Measurements from ENCODE around the gene CALN1.

Gene CALN1

DNA sequence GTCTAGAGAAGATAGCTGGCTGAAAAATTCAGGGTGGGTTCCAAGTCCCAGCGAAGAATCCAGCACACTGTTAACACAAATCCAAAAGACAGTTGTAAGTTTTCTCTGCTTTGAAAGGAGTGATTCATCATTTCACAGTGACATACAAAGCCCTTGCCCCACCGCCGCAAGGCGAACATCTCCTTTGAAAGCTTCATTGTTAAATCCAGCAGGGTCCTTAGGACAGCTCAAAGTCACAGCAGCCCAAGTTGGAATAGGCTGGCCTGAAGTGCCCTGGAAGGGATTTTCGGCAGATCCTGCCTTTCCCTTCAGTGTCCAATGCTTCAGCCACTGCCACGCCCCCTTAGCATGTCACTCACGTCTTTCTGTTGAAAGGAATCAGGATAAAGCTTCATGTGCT lies 526.1 kb downstream of the CALN1 start:
- no peak overlapping the region for H3K4me3 ChIP-seq (ENCODE audit: insufficient read depth in 1 of 2, low read depth in 1 of 2, low read length in 2 of 2)
- H3K9me3 ChIP-seq (ENCODE audit: control insufficient read depth, low read length), result peaks cover 6% of the 10 kb centered on the region
- no peak overlapping the region for H2AFZ ChIP-seq (ENCODE audit: low read depth, low read length)
- 75% methylated on average over 7 of the region's 7 CpGs for WGBS
- no peak overlapping the region for H2BK12ac ChIP-seq (ENCODE audit: low read length in 2 of 2)
- no peak overlapping the region for H3K27ac ChIP-seq (ENCODE audit: low read length, poor library complexity, severe bottlenecking)
- H3K18ac ChIP-seq (ENCODE audit: low read depth in 1 of 2, low read length in 2 of 2), result no peak overlapping the region
- no peak overlapping the region for H2BK15ac ChIP-seq (ENCODE audit: low read depth, poor library complexity, severe bottlenecking)
- no peaks in the 10 kb centered on the region for H3K27me3 ChIP-seq (ENCODE audit: control insufficient read depth in 1 of 2, insufficient read depth in 1 of 2, low read length in 2 of 2)
- H2BK120ac ChIP-seq (ENCODE audit: low read depth, low read length), result no peak overlapping the region
- H2BK5ac ChIP-seq (ENCODE audit: low read depth, low read length, poor library complexity, severe bottlenecking), result no peak overlapping the region
- no peak for DNase-seq
- H2AK5ac ChIP-seq (ENCODE audit: low read length, severe bottlenecking), result no peak overlapping the region
- H3K23ac ChIP-seq (ENCODE audit: low read length in 2 of 2), result no peak overlapping the region
- no peak overlapping the region for H3K4me2 ChIP-seq (ENCODE audit: low read length, poor library complexity, severe bottlenecking)
- no peak overlapping the region for H3K14ac ChIP-seq (ENCODE audit: low read length in 2 of 2)
- H3K9ac ChIP-seq (ENCODE audit: low read length), result no peak overlapping the region
- H3K36me3 ChIP-seq (ENCODE audit: control insufficient read depth in 1 of 2, insufficient read depth in 2 of 2, low read depth in 1 of 2, low read length in 2 of 2), result no peaks in the 10 kb centered on the region
- no peak overlapping the region for H3K4ac ChIP-seq (ENCODE audit: low read depth in 1 of 2, low read length in 2 of 2)
- no peaks in the 10 kb centered on the region for H3K79me1 ChIP-seq (replicated peaks; ENCODE audit: low read length, poor library complexity, severe bottlenecking)
- no peaks in the 10 kb centered on the region for H3K4me1 ChIP-seq (ENCODE audit: control insufficient read depth, insufficient read depth, low read depth, low read length)
- H4K8ac ChIP-seq (ENCODE audit: low read length), result no peak overlapping the region
- H4K91ac ChIP-seq (ENCODE audit: low read length), result no peak overlapping the region

DNA sequence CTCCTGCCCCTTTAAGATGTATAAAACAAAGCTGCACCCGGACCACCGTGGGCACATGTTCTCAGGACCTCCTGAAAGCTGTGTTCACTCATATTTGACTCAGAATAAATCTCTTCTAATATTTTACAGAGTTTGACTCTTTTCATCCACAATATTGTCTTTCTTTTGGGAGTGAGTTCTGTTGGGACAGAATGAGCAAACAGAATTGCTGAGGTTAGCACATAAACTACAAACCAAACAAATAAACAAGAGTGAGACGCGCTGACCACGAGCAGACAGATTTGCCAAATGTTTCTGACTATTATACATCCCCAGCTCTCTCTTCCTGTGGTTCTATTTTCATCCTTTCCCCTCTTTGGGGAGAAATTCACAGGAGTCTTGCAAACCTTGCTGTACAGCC lies 526.7 kb downstream of the CALN1 start:
- no peak overlapping the region for H3K4ac ChIP-seq (ENCODE audit: low read depth in 1 of 2, low read length in 2 of 2)
- no peak overlapping the region for H4K91ac ChIP-seq (ENCODE audit: low read length)
- no peaks in the 10 kb centered on the region for H3K36me3 ChIP-seq (ENCODE audit: control insufficient read depth in 1 of 2, insufficient read depth in 2 of 2, low read depth in 1 of 2, low read length in 2 of 2)
- no peak overlapping the region for H2BK120ac ChIP-seq (ENCODE audit: low read depth, low read length)
- no peak overlapping the region for H3K27ac ChIP-seq (ENCODE audit: low read length, poor library complexity, severe bottlenecking)
- no peak overlapping the region for H2AFZ ChIP-seq (ENCODE audit: low read depth, low read length)
- no peak overlapping the region for H3K23ac ChIP-seq (ENCODE audit: low read length in 2 of 2)
- H2BK5ac ChIP-seq (ENCODE audit: low read depth, low read length, poor library complexity, severe bottlenecking), result no peak overlapping the region
- no peak overlapping the region for H3K4me3 ChIP-seq (ENCODE audit: insufficient read depth in 1 of 2, low read depth in 1 of 2, low read length in 2 of 2)
- no peak for DNase-seq
- no peak overlapping the region for H2BK15ac ChIP-seq (ENCODE audit: low read depth, poor library complexity, severe bottlenecking)
- H3K14ac ChIP-seq (ENCODE audit: low read length in 2 of 2), result no peak overlapping the region
- H3K27me3 ChIP-seq (ENCODE audit: control insufficient read depth in 1 of 2, insufficient read depth in 1 of 2, low read length in 2 of 2), result no peaks in the 10 kb centered on the region
- no peaks in the 10 kb centered on the region for H3K4me1 ChIP-seq (ENCODE audit: control insufficient read depth, insufficient read depth, low read depth, low read length)
- peaks cover 6% of the 10 kb centered on the region for H3K9me3 ChIP-seq (ENCODE audit: control insufficient read depth, low read length)
- H3K18ac ChIP-seq (ENCODE audit: low read depth in 1 of 2, low read length in 2 of 2), result no peak overlapping the region
- H3K4me2 ChIP-seq (ENCODE audit: low read length, poor library complexity, severe bottlenecking), result no peak overlapping the region
- 86% methylated on average over 5 of the region's 5 CpGs for WGBS
- H3K9ac ChIP-seq (ENCODE audit: low read length), result no peak overlapping the region
- H3K79me1 ChIP-seq (replicated peaks; ENCODE audit: low read length, poor library complexity, severe bottlenecking), result no peaks in the 10 kb centered on the region
- no peak overlapping the region for H2AK5ac ChIP-seq (ENCODE audit: low read length, severe bottlenecking)
- no peak overlapping the region for H4K8ac ChIP-seq (ENCODE audit: low read length)
- H2BK12ac ChIP-seq (ENCODE audit: low read length in 2 of 2), result no peak overlapping the region

DNA sequence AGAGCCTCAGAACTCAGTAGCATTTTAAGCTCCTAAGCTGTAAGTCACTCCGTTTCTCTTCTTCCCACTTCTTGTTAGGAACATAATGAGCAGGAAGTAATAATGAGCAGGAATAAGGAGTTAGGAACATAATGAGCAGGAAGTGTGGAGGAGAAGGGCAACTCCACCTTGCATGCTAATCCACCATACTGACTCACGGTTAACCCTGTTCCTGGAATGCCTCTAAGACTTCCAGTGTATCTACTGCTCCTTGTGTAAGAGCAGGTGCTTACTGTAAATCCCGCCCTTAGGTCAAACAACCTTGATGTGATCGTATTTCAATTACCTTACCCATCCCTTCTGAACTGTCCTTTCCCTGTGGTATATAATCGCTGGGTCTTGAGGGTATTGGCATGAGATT lies 528.7 kb downstream of the CALN1 start:
- 73% methylated on average over 4 of the region's 5 CpGs for WGBS
- H3K36me3 ChIP-seq (ENCODE audit: control insufficient read depth in 1 of 2, insufficient read depth in 2 of 2, low read depth in 1 of 2, low read length in 2 of 2), result no peaks in the 10 kb centered on the region

DNA sequence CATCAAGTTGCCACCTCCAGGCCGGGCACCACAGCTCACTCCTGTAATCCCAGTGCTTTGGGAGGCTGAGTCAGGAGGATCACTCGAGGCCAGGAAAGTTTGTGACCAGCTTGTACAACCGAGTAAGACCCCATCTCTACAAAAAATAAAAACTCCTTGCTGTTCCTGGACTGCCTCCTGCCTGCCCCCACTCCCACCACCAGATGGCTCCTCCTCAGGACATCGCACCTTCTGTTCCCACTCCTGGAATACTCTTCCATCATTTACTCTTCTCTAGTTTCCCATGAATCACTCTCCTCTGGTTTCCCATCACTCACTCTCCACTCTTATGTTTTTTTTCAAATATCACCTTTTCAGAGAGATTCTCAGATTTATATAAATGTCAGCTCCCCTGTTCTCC lies 540.7 kb downstream of the CALN1 start:
- Histone ChIP-seq H3K36me3 (ENCODE audit: control insufficient read depth in 1 of 2, insufficient read depth in 2 of 2, low read depth in 1 of 2, low read length in 2 of 2) (no peaks in the 10 kb centered on the region), H3K4ac (ENCODE audit: low read depth in 1 of 2, low read length in 2 of 2) (no peak overlapping the region), H3K27ac (ENCODE audit: low read length, poor library complexity, severe bottlenecking) (no peak overlapping the region), H2AK5ac (ENCODE audit: low read length, severe bottlenecking) (no peak overlapping the region), H2BK5ac (ENCODE audit: low read depth, low read length, poor library complexity, severe bottlenecking) (no peak overlapping the region), H2BK15ac (ENCODE audit: low read depth, poor library complexity, severe bottlenecking) (no peak overlapping the region), H3K4me1 (ENCODE audit: control insufficient read depth, insufficient read depth, low read depth, low read length) (no peaks in the 10 kb centered on the region), H4K8ac (ENCODE audit: low read length) (no peak overlapping the region), H3K18ac (ENCODE audit: low read depth in 1 of 2, low read length in 2 of 2) (no peak overlapping the region), H4K91ac (ENCODE audit: low read length) (no peak overlapping the region), H3K9me3 (ENCODE audit: control insufficient read depth, low read length) (peaks cover 6% of the 10 kb centered on the region), H3K4me2 (ENCODE audit: low read length, poor library complexity, severe bottlenecking) (no peak overlapping the region), H3K14ac (ENCODE audit: low read length in 2 of 2) (no peak overlapping the region), H2AFZ (ENCODE audit: low read depth, low read length) (no peak overlapping the region), H3K79me1 (replicated peaks; ENCODE audit: low read length, poor library complexity, severe bottlenecking) (no peaks in the 10 kb centered on the region), H3K27me3 (ENCODE audit: control insufficient read depth in 1 of 2, insufficient read depth in 1 of 2, low read length in 2 of 2) (no peaks in the 10 kb centered on the region), H3K4me3 (ENCODE audit: insufficient read depth in 1 of 2, low read depth in 1 of 2, low read length in 2 of 2) (no peak overlapping the region), H3K9ac (ENCODE audit: low read length) (no peak overlapping the region), H3K23ac (ENCODE audit: low read length in 2 of 2) (no peak overlapping the region), H2BK120ac (ENCODE audit: low read depth, low read length) (no peak overlapping the region), H2BK12ac (ENCODE audit: low read length in 2 of 2) (no peak overlapping the region)
- 73% methylated on average over 4 of the region's 4 CpGs for WGBS
- DNase-seq, result no peak

More for the DNA sequence above, 528.7 kb downstream of the CALN1 start:
- Histone ChIP-seq H3K4me1 (ENCODE audit: control insufficient read depth, insufficient read depth, low read depth, low read length) (no peaks in the 10 kb centered on the region), H3K18ac (ENCODE audit: low read depth in 1 of 2, low read length in 2 of 2) (no peak overlapping the region), H3K14ac (ENCODE audit: low read length in 2 of 2) (no peak overlapping the region), H3K79me1 (replicated peaks; ENCODE audit: low read length, poor library complexity, severe bottlenecking) (no peaks in the 10 kb centered on the region), H3K27ac (ENCODE audit: low read length, poor library complexity, severe bottlenecking) (no peak overlapping the region), H3K9ac (ENCODE audit: low read length) (no peak overlapping the region), H3K4me3 (ENCODE audit: insufficient read depth in 1 of 2, low read depth in 1 of 2, low read length in 2 of 2) (no peak overlapping the region), H4K91ac (ENCODE audit: low read length) (no peak overlapping the region), H2BK12ac (ENCODE audit: low read length in 2 of 2) (no peak overlapping the region), H3K4ac (ENCODE audit: low read depth in 1 of 2, low read length in 2 of 2) (no peak overlapping the region), H2BK15ac (ENCODE audit: low read depth, poor library complexity, severe bottlenecking) (no peak overlapping the region), H3K23ac (ENCODE audit: low read length in 2 of 2) (no peak overlapping the region), H4K8ac (ENCODE audit: low read length) (no peak overlapping the region), H2AFZ (ENCODE audit: low read depth, low read length) (no peak overlapping the region), H3K4me2 (ENCODE audit: low read length, poor library complexity, severe bottlenecking) (no peak overlapping the region), H3K9me3 (ENCODE audit: control insufficient read depth, low read length) (peaks cover 6% of the 10 kb centered on the region), H3K27me3 (ENCODE audit: control insufficient read depth in 1 of 2, insufficient read depth in 1 of 2, low read length in 2 of 2) (no peaks in the 10 kb centered on the region), H2BK5ac (ENCODE audit: low read depth, low read length, poor library complexity, severe bottlenecking) (no peak overlapping the region), H2BK120ac (ENCODE audit: low read depth, low read length) (no peak overlapping the region), H2AK5ac (ENCODE audit: low read length, severe bottlenecking) (no peak overlapping the region)
- no peak for DNase-seq
